ENCODE results near the gene NPSR1. TPM values are rescaled to one million over a fixed set of nuclear protein-coding genes. Genes with fewer than 3 reads are reported as not detected.

Gene NPSR1
- total RNA-seq, 1 experiment from 2014 or later, result not detected

- no peaks in the 10 kb centered on the region for H3K36me3 ChIP-seq (replicated peaks; ENCODE audit: control insufficient read depth, insufficient read depth, low read length)
- no peaks in the 10 kb centered on the region for H3K27me3 ChIP-seq (ENCODE audit: control insufficient read depth, insufficient read depth, low read length)
- DNase-seq, result no peak
- H3K4me3 ChIP-seq (ENCODE audit: insufficient read depth, low read depth, low read length), result no peak overlapping the region
Measured at GRCh38 chr7:34821932-34822558, 164.0 kb downstream of the NPSR1 start.

- DNase-seq, result peak; percentile 44
- Histone ChIP-seq H3K27me3 (ENCODE audit: control insufficient read depth, insufficient read depth, low read length) (no peaks in the 10 kb centered on the region), H3K36me3 (replicated peaks; ENCODE audit: control insufficient read depth, insufficient read depth, low read length) (no peaks in the 10 kb centered on the region), H3K4me3 (ENCODE audit: insufficient read depth, low read depth, low read length) (no peak overlapping the region)
Measured at GRCh38 chr7:34823650-34824258, 165.7 kb downstream of the NPSR1 start.

GRCh38 chr7:34825221-34825620 lies 167.2 kb downstream of the NPSR1 start:
- Histone ChIP-seq H3K27me3 (ENCODE audit: control insufficient read depth, insufficient read depth, low read length) (no peaks in the 10 kb centered on the region), H3K36me3 (replicated peaks; ENCODE audit: control insufficient read depth, insufficient read depth, low read length) (no peaks in the 10 kb centered on the region), H3K4me3 (ENCODE audit: insufficient read depth, low read depth, low read length) (no peak overlapping the region)
- DNase-seq, result no peak

- Histone ChIP-seq H3K4me3 (ENCODE audit: insufficient read depth, low read depth, low read length) (no peak overlapping the region), H3K36me3 (replicated peaks; ENCODE audit: control insufficient read depth, insufficient read depth, low read length) (no peaks in the 10 kb centered on the region), H3K27me3 (ENCODE audit: control insufficient read depth, insufficient read depth, low read length) (no peaks in the 10 kb centered on the region)
- no peak for DNase-seq
Measured at GRCh38 chr7:34830390-34830789, 172.4 kb downstream of the NPSR1 start.

- no peak overlapping the region for H3K4me3 ChIP-seq (ENCODE audit: insufficient read depth, low read depth, low read length)
Measured at GRCh38 chr7:34831436-34831835, 173.4 kb downstream of the NPSR1 start.

GRCh38 chr7:34832020-34832419 lies 174.0 kb downstream of the NPSR1 start:
- no peak for DNase-seq
- Histone ChIP-seq H3K27me3 (ENCODE audit: control insufficient read depth, insufficient read depth, low read length) (no peaks in the 10 kb centered on the region), H3K36me3 (replicated peaks; ENCODE audit: control insufficient read depth, insufficient read depth, low read length) (no peaks in the 10 kb centered on the region)

More at GRCh38 chr7:34831436-34831835, 173.4 kb downstream of the NPSR1 start:
- no peaks in the 10 kb centered on the region for H3K36me3 ChIP-seq (replicated peaks; ENCODE audit: control insufficient read depth, insufficient read depth, low read length)
- H3K27me3 ChIP-seq (ENCODE audit: control insufficient read depth, insufficient read depth, low read length), result no peaks in the 10 kb centered on the region
- DNase-seq, result no peak

GRCh38 chr7:34835901-34836600 lies 178.0 kb downstream of the NPSR1 start:
- Histone ChIP-seq H3K27me3 (ENCODE audit: control insufficient read depth, insufficient read depth, low read length) (no peaks in the 10 kb centered on the region), H3K4me3 (ENCODE audit: insufficient read depth, low read depth, low read length) (no peak overlapping the region), H3K36me3 (replicated peaks; ENCODE audit: control insufficient read depth, insufficient read depth, low read length) (no peaks in the 10 kb centered on the region)
- DNase-seq, result no peak

More at GRCh38 chr7:34832020-34832419, 174.0 kb downstream of the NPSR1 start:
- H3K4me3 ChIP-seq (ENCODE audit: insufficient read depth, low read depth, low read length), result no peak overlapping the region

- Histone ChIP-seq H3K27me3 (ENCODE audit: control insufficient read depth, insufficient read depth, low read length) (no peaks in the 10 kb centered on the region), H3K36me3 (replicated peaks; ENCODE audit: control insufficient read depth, insufficient read depth, low read length) (no peaks in the 10 kb centered on the region), H3K4me3 (ENCODE audit: insufficient read depth, low read depth, low read length) (no peak overlapping the region)
- DNase-seq, result no peak
Measured at GRCh38 chr7:34837316-34837715, 179.3 kb downstream of the NPSR1 start.

GRCh38 chr7:34837801-34838201 lies 179.8 kb downstream of the NPSR1 start:
- no peak overlapping the region for H3K4me3 ChIP-seq (ENCODE audit: insufficient read depth, low read depth, low read length)
- no peaks in the 10 kb centered on the region for H3K27me3 ChIP-seq (ENCODE audit: control insufficient read depth, insufficient read depth, low read length)
- no peaks in the 10 kb centered on the region for H3K36me3 ChIP-seq (replicated peaks; ENCODE audit: control insufficient read depth, insufficient read depth, low read length)
- no peak for DNase-seq

GRCh38 chr7:34838329-34838728 lies 180.3 kb downstream of the NPSR1 start:
- H3K36me3 ChIP-seq (replicated peaks; ENCODE audit: control insufficient read depth, insufficient read depth, low read length), result no peaks in the 10 kb centered on the region
- H3K4me3 ChIP-seq (ENCODE audit: insufficient read depth, low read depth, low read length), result no peak overlapping the region
- DNase-seq, result no peak
- no peaks in the 10 kb centered on the region for H3K27me3 ChIP-seq (ENCODE audit: control insufficient read depth, insufficient read depth, low read length)

- no peak for DNase-seq
- no peak overlapping the region for H3K4me3 ChIP-seq (ENCODE audit: insufficient read depth, low read depth, low read length)
Measured at GRCh38 chr7:34839645-34840044, 181.6 kb downstream of the NPSR1 start.

GRCh38 chr7:34840176-34840785 lies 182.3 kb downstream of the NPSR1 start:
- H3K27me3 ChIP-seq (ENCODE audit: control insufficient read depth, insufficient read depth, low read length), result no peaks in the 10 kb centered on the region
- H3K4me3 ChIP-seq (ENCODE audit: insufficient read depth, low read depth, low read length), result no peak overlapping the region
- no peak for DNase-seq
- no peaks in the 10 kb centered on the region for H3K36me3 ChIP-seq (replicated peaks; ENCODE audit: control insufficient read depth, insufficient read depth, low read length)

More at GRCh38 chr7:34839645-34840044, 181.6 kb downstream of the NPSR1 start:
- H3K36me3 ChIP-seq (replicated peaks; ENCODE audit: control insufficient read depth, insufficient read depth, low read length), result no peaks in the 10 kb centered on the region
- no peaks in the 10 kb centered on the region for H3K27me3 ChIP-seq (ENCODE audit: control insufficient read depth, insufficient read depth, low read length)

GRCh38 chr7:34841326-34841725 lies 183.3 kb downstream of the NPSR1 start:
- Histone ChIP-seq H3K36me3 (replicated peaks; ENCODE audit: control insufficient read depth, insufficient read depth, low read length) (no peaks in the 10 kb centered on the region), H3K4me3 (ENCODE audit: insufficient read depth, low read depth, low read length) (no peak overlapping the region), H3K27me3 (ENCODE audit: control insufficient read depth, insufficient read depth, low read length) (no peaks in the 10 kb centered on the region)
- no peak for DNase-seq

GRCh38 chr7:34842782-34843181 lies 184.8 kb downstream of the NPSR1 start:
- Histone ChIP-seq H3K36me3 (replicated peaks; ENCODE audit: control insufficient read depth, insufficient read depth, low read length) (no peaks in the 10 kb centered on the region), H3K27me3 (ENCODE audit: control insufficient read depth, insufficient read depth, low read length) (no peaks in the 10 kb centered on the region), H3K4me3 (ENCODE audit: insufficient read depth, low read depth, low read length) (no peak overlapping the region)
- no peak for DNase-seq

GRCh38 chr7:34844406-34844805 lies 186.4 kb downstream of the NPSR1 start:
- Histone ChIP-seq H3K4me3 (ENCODE audit: insufficient read depth, low read depth, low read length) (no peak overlapping the region), H3K36me3 (replicated peaks; ENCODE audit: control insufficient read depth, insufficient read depth, low read length) (no peaks in the 10 kb centered on the region), H3K27me3 (ENCODE audit: control insufficient read depth, insufficient read depth, low read length) (no peaks in the 10 kb centered on the region)
- DNase-seq, result no peak

Data from H7 (cell line).